Measurements from ENCODE around the gene FAM53A. TPM values are rescaled to one million over a fixed set of nuclear protein-coding genes. Genes with fewer than 3 reads are reported as not detected.

FAM53A gene
- total and polyA plus RNA-seq, 2 of the 4 experiments (the other 2 are of a cell fraction): 2.0 to 3.1 TPM

DNA sequence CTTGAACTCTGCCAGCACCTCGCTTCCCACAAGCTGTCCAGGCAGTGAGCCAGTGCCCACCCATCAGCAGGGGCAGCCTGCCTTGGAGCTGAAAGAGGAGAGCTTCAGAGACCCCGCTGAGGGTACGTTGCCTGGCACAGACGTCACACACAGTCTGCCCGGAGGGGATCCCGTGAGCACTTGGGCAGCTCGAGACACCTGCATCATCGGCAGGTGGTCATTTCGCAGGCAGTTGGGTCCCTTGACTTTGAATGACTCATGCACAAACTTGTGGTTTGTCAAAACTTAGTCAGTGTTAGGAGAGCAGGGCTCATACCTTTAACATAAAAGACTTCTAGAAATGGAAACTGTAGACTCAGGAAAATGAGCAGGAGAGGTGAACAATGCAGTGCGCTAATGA is 47.1 kb upstream of the FAM53A start:
- no peaks in the 10 kb centered on the region for H3K9me3 ChIP-seq (ENCODE audit: control insufficient read depth, insufficient read depth, low read length)
- intact Hi-C loops (cut with micrococcal nuclease): no loop called here
- DNase-seq (peak; percentile 53), ATAC-seq (ENCODE audit: low read depth) (no peak)
- no peak overlapping the region for H3K18ac ChIP-seq (ENCODE audit: low read depth, low read length)
- H3K9ac ChIP-seq (ENCODE audit: low read depth, low read length): no peak overlapping the region
- ChIA-PET POLR2A (ENCODE audit: unreplicated experiment) (no interaction called here), CTCF (interaction anchor here (1.0 kb wide), 1 partner anchor 38 kb away, joined by 3 read pairs; no protein-coding TSS in a partner anchor)
- H3K56ac ChIP-seq (ENCODE audit: extremely low read depth, insufficient read depth, low read length): no peak overlapping the region
- H3K4ac ChIP-seq (ENCODE audit: low read depth, low read length): no peak overlapping the region
- H2AFZ ChIP-seq (replicated peaks; ENCODE audit: low read length, poor library complexity): peak overlapping the region; percentile 32
- in situ Hi-C loops (cut with MboI; ENCODE audit: low sequenced_read_pairs): no loop called here
- H3K27me3 ChIP-seq (ENCODE audit: control insufficient read depth, insufficient read depth, low read length): no peaks in the 10 kb centered on the region
- no peak overlapping the region for H4K5ac ChIP-seq (ENCODE audit: low read depth, low read length)
- H2BK20ac ChIP-seq (ENCODE audit: low read depth, low read length): no peak overlapping the region
- no peak overlapping the region for H3K4me3 ChIP-seq (ENCODE audit: insufficient read depth, low read depth, low read length)
- no TSS peak for BruUV-seq (replicated peaks)
- peaks cover 28% of the 10 kb centered on the region for H4K20me1 ChIP-seq (ENCODE audit: insufficient read depth, low read length)
- H4K8ac ChIP-seq (ENCODE audit: low read depth in 2 of 2, low read length in 2 of 2): no peak overlapping the region
- H4K91ac ChIP-seq (ENCODE audit: insufficient read depth, low read depth, low read length): no peak overlapping the region
- no peak overlapping the region for H2AK5ac ChIP-seq (ENCODE audit: low read depth, low read length)
- WGBS, 2 experiments (ENCODE audit: extremely low coverage in 2 of 2, insufficient read length in 1 of 2): 95% methylated on average over 6 of the region's 10 CpGs; no CpG with 5 or more reads in 1 of the 2 experiments
- no peak overlapping the region for H3K23ac ChIP-seq (ENCODE audit: low read depth, low read length)
- no peak overlapping the region for H3K4me2 ChIP-seq (ENCODE audit: low read depth, low read length)
- H2BK15ac ChIP-seq (ENCODE audit: low read depth, low read length): no peak overlapping the region
- peaks cover 53 to 84% of the 10 kb centered on the region in 2 experiments for H3K79me1 ChIP-seq (ENCODE audit: low read depth in 1 of 2, low read length in 2 of 2)
- peaks cover 9% of the 10 kb centered on the region for H3K9me1 ChIP-seq (ENCODE audit: insufficient read depth, low read length)
- H3K36me3 ChIP-seq (ENCODE audit: control insufficient read depth, insufficient read depth, low read length): peaks cover 33% of the 10 kb centered on the region
- H3K27ac ChIP-seq (ENCODE audit: insufficient read depth, low read length): no peak overlapping the region
- no peak overlapping the region for H2BK5ac ChIP-seq (ENCODE audit: low read depth, low read length, poor library complexity, severe bottlenecking)
- H3K4me1 ChIP-seq (ENCODE audit: control insufficient read depth, insufficient read depth, low read length): peaks cover 9% of the 10 kb centered on the region
- H3K14ac ChIP-seq (replicated peaks; ENCODE audit: low read depth, low read length): no peak overlapping the region
- no peak overlapping the region for H2BK120ac ChIP-seq (ENCODE audit: low read depth, low read length)
- no peak for TF ChIP-seq RFX5 (IDR thresholded peaks at IDR 0.05; ENCODE audit: low read depth, low read length)
- no peak for TF ChIP-seq CEBPB (IDR thresholded peaks at IDR 0.05; ENCODE audit: low read depth, low read length)
- TF ChIP-seq USF2 (IDR thresholded peaks at IDR 0.05; ENCODE audit: low read depth, low read length): no peak
- TF ChIP-seq POLR2A (IDR thresholded peaks at IDR 0.05; ENCODE audit: low read depth, low read length): no peak
- TF ChIP-seq ELK1 (IDR thresholded peaks at IDR 0.05; ENCODE audit: borderline replicate concordance, low read depth, low read length): no peak
- no peak for TF ChIP-seq NFE2L2 (IDR thresholded peaks at IDR 0.05; ENCODE audit: low read depth, low read length)
- TF ChIP-seq MAZ (IDR thresholded peaks at IDR 0.05; ENCODE audit: borderline replicate concordance, low read depth, low read length): no peak
- TF ChIP-seq SMC3 (IDR thresholded peaks at IDR 0.05; ENCODE audit: low read depth, low read length): no peak
- no peak for TF ChIP-seq CHD1 (IDR thresholded peaks at IDR 0.05; ENCODE audit: low read depth, low read length)
- no peak for TF ChIP-seq RAD21 (IDR thresholded peaks at IDR 0.05; ENCODE audit: low read length)
- no peak for TF ChIP-seq MXI1 (IDR thresholded peaks at IDR 0.05; ENCODE audit: borderline replicate concordance, low read depth, low read length)
- TF ChIP-seq RCOR1 (IDR thresholded peaks at IDR 0.05; ENCODE audit: insufficient replicate concordance, low read length): no peak
- no peak for TF ChIP-seq BHLHE40 (IDR thresholded peaks at IDR 0.05; ENCODE audit: low read depth, low read length)
- TF ChIP-seq FOS (IDR thresholded peaks at IDR 0.05; ENCODE audit: low read depth, low read length): no peak
- no peak for TF ChIP-seq CTCF (conservative IDR thresholded peaks at IDR 0.05; ENCODE audit: low read depth, low read length)
- no peak for TF ChIP-seq MAFK (IDR thresholded peaks at IDR 0.05; ENCODE audit: low read depth, low read length)
- no peak overlapping the region for H2AK9ac ChIP-seq (replicated peaks; ENCODE audit: low read depth, low read length, poor library complexity)
- dilution Hi-C loops (cut with HindIII; ENCODE audit: low sequenced_read_pairs, unreplicated experiment): no loop called here
